NCI-H446 treated with DMSO at 0.1 percent for 48 hours (cell line): Measurements from ENCODE around the gene ZDBF2.
"Not testable (repeated sequence)": the region's sequence is repeated elsewhere in the genome, so short reads cannot be mapped to it uniquely, and the experiment has no call there.

ENCODE experiments used
- DNase-seq: peaks from one replicate; lab custom pipeline; 2025; lab: John Stamatoyannopoulos, UW

Gene ZDBF2

DNA sequence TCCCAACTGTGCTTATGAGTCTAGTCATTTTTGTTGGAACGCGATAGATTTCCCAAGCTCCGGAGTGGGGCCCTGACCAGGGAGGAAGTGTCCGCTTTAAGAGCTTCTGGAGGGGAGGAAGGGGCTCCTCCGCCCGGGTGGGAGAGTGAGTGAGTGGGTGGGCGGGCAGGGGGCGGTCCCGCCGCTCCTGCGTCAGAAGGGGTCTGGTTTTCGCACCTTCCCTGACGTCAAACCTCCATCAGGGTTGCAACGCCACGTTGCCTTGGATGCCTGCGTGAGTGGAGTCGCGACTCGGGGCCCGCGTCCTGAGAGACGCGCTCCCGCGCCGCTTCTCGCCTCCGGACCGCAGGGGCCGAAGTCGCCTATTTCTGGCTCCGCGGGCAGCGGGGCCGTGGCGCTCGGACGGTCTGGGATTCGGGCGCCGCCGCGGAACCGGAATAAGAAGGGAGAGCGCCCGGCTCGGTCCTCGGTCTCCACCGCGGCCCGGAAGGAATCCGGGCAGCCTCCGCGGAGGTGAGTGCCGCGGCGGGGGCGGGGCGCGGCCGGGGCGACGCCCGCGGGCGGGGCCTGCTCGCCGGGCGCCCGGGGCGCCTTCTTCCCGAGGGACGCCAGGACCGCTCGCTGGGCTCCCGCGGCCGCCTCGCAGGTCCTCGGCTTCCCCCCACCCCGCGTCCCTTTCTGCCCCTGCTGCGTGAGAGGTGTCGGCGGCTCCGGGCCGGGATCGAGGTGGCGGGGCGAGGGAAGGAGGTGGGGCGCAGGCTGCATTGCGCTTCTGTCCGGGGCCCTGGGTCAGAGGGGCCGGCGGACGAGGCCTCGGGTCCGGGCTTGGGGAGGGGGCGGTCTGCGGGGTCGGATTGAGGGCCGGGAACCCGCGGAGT, at the start of gene ZDBF2:
TSS of gene ZDBF2 (plus strand) at position 230 of the 878 bp plus-strand sequence. CDS start 7,187 bp downstream, outside the sequence.
- peak; percentile 31 for DNase-seq

DNA sequence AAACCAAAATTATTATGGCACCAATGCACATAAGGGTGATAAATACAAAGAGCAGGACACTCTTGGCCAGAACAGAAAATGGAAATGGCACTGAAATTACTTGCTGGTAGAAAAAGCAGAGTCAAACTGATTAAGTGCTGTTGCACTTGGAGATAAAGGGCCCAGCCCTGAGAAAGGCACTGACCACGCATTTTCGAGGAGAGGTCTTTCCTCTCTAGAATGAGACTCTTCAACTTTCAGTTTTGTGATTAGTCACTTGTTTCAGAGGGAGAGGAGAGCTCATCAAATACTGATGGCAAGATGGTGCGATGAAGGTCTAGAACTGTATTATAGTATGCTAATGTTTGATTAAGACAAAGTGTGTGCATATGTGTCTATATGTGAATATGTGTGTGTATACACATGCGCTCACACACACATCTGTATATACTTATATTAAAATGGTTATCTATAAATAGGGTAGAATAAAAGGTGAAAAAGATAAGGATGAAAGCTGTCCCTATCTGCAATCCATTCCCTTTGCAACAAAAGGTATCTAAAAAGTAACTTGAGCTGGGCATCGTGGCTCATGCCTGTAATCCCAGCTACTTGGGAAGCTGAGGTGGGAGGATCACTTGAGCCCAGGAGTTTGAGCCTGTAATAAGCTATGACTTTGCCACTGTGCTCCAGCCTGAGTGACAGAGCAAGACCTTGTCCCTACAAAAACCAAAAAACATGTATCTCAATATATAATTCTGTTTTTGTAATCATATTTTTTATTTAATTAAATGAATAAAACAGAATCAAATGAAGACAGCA, 48.8 kb upstream of the ZDBF2 start:
- no peak for DNase-seq

DNA sequence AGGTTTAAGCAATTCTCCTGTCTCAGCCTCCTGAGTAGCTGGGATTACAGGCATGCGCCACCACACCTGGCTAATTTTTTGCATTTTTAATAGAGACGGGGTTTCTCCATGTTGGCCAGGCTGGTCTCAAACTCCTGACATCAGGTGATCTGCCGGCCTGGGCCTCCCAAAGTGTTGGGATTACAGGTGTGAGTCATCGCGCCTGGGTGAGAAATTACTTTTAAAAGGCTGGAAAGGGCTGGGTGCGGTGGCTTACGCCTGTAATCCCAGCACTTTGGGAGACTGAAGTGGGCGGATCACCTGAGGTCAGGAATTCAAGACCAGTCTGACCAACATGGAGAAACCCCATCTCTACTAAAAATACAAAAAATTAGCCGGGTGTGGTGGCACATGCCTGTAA, 45.8 kb upstream of the ZDBF2 start:
- not testable (repeated sequence) for DNase-seq

DNA sequence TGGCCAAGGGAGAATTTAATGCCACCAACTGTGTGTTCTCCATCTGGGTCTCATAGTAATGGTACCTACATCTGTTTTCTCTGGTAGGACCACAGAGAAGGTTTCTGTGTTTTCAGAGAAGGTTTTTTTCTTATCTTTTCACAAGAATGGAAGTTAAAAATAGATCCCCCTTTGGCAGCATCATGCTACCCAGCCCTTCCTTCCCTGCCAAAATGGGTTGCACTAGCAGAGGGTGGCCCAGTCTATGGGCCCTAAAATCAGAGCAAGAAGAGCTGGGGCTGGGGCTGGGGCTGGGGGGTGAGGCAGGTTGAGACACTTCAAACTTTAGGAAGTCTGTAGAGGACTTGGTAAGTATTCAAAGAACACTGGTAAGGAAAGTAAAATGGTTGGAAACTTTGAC, 44.8 kb upstream of the ZDBF2 start:
- DNase-seq, result no peak

DNA sequence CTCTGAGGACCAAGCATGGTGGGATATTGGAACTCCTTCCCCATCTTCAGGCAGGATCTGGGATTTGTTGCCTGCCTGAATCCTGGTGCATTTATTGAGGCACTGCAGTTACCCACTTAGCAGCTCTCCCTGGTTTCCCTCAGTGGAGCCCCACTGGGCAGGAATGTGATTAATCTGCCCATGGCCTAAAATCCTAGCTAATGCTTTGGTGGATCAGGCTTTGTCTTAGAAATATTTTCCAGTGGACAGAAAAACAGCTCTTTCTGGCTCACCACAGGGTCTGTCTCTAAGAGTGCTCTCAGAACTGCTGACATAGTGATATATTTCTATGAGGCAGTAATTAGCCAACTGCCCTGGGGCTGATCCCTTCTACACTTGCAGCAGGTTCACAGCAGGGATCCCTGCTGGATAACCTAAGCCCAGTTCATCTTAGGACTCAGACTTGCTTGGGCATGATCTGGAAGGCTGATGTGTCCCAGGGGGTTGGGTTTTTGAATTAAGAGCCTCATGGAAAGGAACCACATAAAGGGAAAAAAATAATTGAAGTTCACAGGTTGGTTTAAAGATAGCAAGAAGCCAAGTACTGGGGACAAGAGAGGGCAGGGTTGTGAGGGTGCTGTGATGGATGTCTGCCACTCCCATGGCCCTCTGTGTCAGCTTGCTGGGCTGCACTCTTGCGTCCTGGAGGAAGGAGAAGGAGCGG, 44.3 kb upstream of the ZDBF2 start:
- DNase-seq, result peak; percentile 49

DNA sequence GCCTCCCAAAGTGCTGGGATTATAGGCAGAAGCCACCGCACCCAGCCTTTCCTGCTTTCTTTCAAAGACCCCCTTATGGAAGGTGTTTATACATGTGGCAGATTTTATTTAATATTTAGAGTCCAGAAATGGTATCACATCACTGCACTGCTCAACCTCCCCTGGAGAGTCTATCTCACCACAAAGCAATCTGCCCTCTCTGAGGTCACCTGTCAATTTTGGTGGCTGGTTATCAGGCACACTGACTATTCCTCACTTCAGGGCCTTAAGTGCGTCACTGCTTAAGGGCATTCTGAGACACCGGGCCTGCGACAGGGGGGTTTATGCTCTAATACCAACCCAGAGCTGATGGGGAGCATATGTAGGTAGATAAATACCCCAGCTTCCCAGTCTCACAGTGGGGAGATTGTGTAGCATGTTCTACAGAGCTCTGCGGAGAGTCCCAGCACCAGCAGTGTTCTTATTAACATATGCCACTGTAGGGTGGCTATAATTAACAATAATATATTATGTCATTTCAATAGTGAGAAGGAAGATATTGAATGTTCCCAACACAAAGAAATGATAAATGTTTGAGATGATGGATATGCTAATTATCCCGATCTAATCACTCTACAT, 42.7 kb upstream of the ZDBF2 start:
- DNase-seq, result no peak

DNA sequence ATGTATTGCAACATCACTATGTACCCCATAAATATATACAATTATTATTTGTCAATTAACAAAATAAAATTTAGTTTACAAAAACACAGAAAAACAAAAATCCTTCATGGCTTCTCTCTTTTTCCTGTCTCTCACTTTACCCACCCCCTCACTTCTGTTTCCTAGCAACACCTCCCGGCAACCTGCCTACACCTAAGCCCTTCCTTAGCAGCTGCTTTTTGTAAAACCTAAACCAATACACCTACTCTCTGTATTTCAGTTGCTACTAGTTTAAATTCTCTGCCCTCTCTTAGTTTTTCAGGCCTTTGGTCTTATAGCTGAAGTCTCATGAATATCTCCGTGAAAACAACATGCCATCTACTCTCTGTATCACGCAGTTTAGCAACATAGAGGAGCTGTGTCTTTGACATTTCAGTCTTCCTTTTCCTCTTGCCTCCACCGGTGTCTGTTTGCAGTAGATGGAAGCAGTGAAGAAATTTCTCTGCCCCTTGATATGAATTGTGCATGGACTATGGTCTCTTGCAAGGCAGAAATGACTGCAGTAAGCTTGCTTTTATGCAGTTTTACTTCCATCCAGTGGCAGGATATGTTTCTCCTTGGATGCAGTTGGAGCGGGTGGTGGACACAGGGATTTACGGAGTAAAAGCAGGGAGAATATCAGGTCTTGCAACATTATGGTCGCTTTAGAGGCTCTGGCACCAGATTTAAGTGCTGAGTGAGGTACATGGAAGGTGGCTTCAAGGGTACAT, 42.0 kb upstream of the ZDBF2 start:
- DNase-seq, result no peak

DNA sequence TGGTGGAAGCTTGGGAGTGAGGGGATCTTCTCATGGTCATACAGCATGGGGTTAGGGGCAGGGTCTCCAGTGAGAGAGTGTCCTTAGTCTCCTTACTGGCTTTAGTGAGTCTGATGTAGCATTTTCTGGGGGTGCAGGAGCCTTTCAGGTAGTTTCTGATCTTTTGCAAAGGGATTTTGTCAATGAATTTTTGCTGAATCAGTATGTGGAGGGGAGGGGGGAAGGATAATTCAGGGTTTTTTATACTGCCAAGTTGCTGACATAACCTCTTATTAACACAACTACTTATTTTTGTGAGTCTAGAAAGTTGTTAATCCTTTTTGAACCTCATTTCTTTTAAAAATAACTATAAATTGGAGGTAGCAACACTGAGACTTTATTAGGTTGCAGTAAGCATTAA, 35.3 kb upstream of the ZDBF2 start:
- no peak for DNase-seq

DNA sequence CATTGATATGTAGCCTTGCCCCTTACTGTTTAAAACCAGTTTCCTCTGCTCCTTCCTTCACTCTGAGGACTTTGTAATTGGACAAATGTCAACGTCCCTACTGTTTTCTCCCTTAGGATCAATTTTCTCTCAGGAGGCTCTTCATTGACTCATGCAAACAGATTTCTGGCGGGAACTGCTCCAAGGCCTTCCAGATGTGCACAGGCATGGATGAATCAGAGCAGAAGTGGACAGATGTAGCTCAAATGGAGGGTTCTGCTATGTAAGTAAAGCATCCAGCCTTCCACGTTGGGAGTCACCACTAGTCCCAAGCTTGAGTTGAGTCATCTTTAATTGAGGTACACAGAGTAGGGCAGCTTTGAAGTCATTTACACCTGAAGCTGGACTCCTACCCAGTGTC, 34.1 kb upstream of the ZDBF2 start:
- no peak for DNase-seq

DNA sequence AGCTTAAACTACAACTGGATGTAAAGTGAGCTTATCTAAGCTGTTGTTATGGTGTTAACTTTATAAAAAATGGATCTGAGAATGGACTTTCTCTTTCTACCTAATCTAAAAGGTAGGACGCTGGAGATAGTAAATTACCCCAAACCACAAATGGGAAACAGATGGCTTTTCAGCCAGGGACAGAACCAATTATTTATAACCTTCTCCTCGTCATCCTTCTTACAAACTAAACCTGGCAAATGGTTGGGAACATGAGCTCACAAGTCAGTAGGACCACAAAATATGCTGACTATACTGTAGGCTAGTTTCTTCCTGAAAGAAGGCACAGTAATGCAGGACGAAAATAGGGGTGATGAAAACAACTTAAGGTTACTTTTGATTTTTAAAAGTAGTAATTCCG, 32.7 kb upstream of the ZDBF2 start:
- DNase-seq, result no peak

DNA sequence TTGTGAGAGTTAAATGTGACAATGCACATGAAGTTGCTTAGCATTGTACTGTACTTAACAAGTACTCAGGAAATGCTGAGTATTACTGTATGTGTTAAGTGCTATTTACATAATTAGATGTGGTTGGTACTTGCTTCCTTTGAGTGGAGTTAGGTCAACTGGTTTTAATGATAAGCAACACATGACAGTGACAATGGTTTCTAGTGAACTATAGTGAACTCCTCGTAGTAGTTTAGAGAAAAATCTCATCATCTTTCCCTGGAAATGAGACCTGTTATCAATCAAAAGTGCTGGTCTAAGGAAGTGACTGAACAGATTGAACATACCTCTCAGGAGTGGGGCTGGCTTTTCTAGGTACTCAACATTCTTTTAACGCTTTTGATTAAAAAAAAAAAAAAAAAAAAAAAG, 29.2 kb upstream of the ZDBF2 start:
- DNase-seq, result no peak

DNA sequence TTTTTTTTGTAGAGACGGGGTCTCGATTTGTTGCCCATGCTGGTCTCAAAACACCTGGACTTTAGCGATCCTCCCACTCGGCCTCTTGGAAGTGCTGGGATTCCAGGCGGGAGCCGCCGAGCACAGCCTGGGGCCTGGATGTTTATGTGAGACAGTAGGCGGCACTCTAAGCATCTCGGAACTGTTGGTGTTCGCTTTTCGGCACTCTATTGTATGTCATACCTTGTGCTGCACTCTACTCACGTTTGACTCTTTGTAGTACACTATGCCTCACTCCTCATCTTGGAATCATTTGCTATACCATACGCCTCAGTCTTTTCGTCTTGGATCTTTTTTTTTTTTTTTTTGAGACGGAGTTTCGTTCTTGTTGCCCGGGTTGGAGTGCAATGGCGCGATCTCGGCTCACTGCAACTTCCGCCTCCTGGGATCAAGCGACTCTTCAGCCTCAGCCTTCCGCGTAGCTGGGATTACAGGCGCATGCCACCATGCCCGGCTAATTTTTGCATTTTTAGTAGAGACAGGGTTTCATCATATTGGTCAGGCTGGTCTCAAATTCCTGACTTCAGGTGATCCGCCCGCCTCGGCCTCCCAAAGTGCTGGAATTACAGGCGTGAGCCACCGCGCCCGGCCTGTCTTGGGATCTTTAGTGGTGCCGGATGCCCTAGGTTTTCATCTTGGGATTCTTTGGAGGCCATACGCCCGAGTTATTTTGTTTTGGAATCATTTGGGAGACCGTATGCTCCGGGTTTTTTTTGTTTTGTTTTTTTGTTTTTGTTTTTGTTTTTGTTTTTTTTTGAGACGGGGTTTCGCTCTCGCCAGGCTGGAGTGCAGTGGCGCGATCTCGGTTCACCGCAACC, 24.2 kb upstream of the ZDBF2 start:
- DNase-seq, result no peak

DNA sequence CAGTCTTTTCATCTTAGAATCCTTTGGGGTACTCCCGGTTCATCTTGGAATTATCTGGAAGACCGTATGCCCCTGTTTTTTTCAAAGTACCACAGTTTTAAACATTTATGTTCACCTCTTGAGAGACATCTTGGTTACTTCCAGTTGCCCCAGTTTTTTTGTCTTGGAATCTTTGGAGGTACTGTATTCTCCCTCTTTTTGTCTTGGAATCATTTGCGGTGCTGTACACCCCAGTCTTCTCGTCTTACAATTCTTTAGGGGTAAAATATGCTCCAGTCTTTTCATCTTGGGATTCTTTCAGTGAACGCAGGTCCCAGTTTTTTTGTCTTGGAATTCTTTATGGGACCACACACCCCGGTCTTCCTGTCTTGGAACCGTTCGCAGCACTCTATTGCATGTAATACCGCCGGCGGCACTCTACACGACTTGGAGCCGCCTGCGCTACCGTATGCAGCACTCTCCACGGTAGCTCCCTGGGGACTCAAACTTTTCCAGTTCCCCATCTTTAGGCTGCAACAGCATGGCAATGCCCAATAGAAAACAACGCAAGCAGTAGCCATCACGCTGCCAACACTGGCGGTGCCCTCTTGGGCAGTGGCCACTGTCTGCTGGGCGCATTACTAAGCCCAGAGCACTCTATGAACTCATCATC, 21.2 kb upstream of the ZDBF2 start:
- DNase-seq, result no peak

DNA sequence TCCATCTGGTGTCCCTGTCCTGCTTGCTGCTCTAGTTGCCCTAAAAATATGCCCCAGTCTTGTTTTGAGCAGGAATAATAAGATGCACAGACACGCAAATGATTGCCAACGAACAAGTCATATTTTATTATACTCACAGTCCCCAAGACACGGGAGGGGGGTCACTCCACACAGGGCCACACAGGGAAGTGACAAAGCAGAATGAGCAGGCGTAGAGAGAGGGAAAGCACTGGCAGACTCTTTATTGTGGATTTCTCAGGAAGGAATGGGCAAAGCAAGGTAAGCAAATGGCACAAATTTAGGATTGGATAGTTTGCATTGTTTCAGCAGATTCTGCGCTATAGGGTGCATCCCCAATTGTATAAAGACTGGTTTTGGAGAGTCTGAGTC, 20.7 kb upstream of the ZDBF2 start:
- no peak for DNase-seq

DNA sequence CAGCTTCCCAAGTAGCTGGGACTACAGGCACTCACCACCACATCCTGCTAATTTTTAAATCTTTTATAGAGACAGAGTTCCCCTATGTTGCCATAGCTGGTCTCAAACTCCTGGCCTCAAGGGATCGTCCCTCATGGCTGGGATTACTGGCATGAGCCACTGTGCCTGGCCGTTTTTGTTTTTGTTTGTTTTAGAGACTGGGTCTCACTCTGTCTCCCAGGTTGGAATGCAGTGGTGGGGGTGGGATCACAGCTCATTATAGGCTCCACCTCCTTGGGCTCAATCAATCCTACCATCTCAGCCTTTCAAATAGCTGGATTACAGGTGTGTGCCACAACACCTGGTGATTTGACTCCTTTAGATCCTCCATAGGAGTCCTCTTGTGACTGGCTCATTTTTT, 19.5 kb upstream of the ZDBF2 start:
- DNase-seq, result no peak

DNA sequence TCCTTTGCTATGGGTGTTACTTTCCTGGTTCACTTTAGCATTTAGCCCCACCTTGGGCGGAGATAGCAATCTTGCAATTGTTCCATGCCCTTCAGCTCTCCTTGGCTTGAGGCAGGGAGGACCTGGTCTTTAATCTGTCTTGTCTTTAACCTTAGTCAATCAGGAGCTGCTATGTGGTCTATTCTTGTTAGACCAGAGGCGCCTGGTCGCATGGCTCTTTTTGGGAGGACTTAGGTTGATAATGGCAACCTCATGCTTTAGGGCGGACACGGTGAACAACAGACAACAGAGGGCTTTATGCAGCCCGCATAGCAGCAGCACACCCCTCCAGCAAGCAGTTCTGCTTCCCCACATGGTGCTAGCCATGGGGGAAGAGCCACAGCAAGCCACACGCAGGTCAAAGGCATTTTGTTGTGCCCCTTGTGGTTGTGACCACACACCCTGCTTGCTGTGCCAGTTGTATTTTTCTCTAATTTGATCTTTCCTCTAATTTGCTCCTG, 17.7 kb upstream of the ZDBF2 start:
- no peak for DNase-seq

DNA sequence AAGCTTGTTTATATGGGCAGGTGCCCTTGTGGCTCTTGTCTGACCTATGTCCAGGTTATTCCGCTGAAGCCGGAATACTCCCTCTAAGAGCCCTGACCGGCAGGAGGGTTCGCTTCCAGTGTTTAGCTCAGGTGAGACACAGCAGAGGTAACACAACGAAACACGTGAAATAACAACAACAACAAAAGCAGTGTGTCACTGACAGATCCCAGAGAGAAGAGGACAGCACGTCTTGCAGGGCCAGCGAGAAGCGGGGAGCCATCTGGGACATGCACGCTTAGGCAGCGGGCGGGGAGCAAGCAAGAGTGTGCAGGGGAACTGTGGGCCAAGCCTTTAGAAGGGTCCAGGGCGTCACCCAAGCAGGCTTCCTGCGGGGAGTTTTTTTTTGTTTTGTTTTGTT, 17.1 kb upstream of the ZDBF2 start:
- no peak for DNase-seq

DNA sequence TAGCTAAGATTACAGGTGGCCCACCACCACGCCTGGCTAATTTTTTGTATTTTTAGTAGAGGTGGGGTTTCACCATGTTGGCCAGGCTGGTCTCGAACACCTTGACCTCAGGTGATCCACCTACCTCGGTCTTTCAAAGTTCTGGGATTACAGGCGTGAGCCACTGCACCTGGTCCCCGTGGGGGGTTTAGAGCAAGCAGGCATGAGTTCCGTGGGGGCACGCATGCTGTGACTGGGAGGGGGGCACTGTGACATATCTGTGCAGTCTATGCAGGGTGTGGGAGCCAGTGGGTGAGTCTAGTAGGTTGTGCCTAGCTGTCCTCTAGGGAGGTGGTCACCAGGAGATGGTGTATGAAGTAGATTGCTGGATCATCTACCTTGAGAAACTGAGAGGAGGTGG, 16.6 kb upstream of the ZDBF2 start:
- no peak for DNase-seq

DNA sequence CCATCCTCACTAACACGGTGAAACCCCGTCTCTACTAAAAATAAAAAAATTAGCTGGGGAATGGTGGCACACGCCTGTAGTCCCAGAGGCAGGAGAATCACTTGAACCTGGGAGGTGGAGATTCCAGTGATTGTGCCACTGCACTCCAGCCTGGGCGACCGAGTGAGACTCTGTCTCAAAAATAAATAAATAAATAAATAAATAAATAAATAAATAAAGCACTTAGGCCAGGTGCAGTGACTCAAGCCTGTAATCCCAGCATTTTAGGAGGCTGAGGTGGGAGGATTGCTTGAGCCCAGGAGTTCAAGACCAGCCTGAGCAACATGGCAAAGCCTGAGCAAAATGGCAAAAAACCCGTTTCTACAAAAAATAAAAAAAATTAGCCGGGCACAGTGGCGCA, 15.8 kb upstream of the ZDBF2 start:
- not testable (repeated sequence) for DNase-seq
